GM18519 (cell line): ENCODE results near the gene MED22.
A peak's percentile ranks its signal among the peaks of the same experiment; 100 is the strongest.
"Not testable (repeated sequence)": the region's sequence is repeated elsewhere in the genome, so short reads cannot be mapped to it uniquely, and the experiment has no call there.

ENCODE experiments used
- ATAC-seq: cut with Tn5 transposase; IDR thresholded peaks from one replicate; pipeline ENCODE4 v1.9.1; 2021; ENCODE audit warnings: mild to moderate bottlenecking, moderate library complexity; ENCODE audit not compliant: unreplicated experiment, low FRiP score

Gene MED22

GRCh38 chr9:133347985-133348717 is at the start of gene MED22, which contains the start of gene RPL7A:
MED22 (minus strand) TSS chr9:133348131; CDS start chr9:133346662, 1,469 bp downstream.
RPL7A (plus strand) TSS chr9:133348218; CDS start chr9:133348244, 26 bp downstream.
- ATAC-seq: peak; percentile 48

DNA sequence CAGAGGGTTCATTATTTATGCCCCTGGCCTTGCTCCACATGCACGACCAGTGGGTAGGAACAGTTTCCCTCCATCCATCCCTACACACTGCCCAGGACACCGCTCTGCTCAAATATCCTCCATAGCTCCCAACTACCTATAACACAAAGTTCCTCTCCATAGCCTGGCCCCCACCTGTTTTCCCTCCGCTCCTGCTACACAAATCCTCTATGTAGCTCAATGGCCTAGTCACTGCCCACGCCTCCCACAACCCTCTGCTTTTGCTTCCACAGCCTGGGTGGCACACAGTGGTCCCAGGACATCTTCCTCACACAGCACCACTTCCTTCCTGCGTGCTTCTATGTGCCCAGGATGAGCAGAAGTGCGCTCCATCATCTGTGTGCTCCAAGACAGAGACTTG is 49.4 kb upstream of the MED22 start:
- no peak for ATAC-seq

- no peak for ATAC-seq
Observed at GRCh38 chr9:133396952-133397351, 49.0 kb upstream of the MED22 start.

GRCh38 chr9:133394687-133395271 is 46.8 kb upstream of the MED22 start:
- no peak for ATAC-seq

DNA sequence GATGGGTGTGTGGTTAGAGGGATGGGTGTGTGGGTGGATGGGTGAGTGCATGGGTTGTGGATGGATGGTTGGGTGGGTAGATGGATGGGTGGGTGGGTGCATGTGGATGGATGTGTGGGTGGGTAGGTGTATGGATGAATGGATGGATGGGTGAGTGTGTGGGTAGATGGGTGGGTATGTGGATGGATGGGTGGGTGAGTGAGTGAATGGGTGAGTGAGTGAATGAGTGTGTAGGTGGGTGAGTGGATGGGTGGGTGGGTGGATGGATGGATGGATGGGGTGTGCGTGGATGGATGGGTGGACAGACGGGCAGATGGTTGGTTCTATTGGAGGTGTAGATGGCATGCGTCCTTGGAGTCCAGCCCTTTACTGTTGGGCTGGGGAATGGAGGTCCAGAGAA is 45.5 kb upstream of the MED22 start:
- no peak for ATAC-seq

DNA sequence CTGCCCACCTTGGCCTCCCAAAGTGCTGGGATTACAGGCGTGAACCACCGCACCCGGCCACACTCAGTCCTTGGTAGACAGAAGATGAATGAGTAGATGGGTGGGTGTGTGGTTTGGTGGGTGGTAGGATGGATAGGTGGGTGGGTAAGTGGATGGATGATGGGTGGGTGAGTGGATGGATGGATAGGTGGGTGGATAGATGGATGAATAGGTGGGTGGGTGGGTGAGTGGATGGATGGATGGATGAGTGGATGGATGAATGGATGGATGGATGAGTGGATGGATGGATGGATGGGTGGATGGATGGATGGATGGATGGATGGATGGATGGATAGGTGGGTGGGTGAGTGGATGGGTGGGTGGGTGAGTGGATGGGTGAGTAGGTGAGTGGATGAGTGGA is 44.4 kb upstream of the MED22 start:
- ATAC-seq: not testable (repeated sequence)

- not testable (repeated sequence) for ATAC-seq
Observed at GRCh38 chr9:133391449-133391848, 43.5 kb upstream of the MED22 start.

DNA sequence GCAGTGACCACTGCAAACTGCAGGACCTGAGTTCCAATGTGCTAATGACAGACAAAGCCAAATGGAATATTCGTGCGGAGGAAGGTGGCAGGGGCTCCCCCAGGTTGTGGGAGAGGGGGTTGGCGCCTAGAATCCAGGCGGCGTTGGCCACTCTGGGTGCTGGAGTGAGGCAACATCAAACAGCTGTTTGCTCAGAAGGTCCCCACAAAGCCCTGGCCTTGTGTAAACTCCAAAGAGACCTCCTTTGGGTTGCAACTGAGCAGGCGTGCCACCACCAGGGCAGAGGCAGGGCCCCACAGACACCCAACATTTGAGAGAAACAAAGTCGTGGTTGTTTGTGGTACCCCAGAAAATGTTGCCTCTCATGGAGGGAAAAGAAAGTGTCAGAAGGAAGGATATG is 42.8 kb upstream of the MED22 start:
- ATAC-seq: no peak

- ATAC-seq: no peak
Observed at GRCh38 chr9:133389562-133389961, 41.6 kb upstream of the MED22 start.

- ATAC-seq: no peak
Observed at GRCh38 chr9:133389025-133389557, 41.2 kb upstream of the MED22 start.

GRCh38 chr9:133387680-133388079 is 39.7 kb upstream of the MED22 start:
- ATAC-seq: no peak

- ATAC-seq: no peak
Observed at GRCh38 chr9:133386338-133386737, 38.4 kb upstream of the MED22 start.

DNA sequence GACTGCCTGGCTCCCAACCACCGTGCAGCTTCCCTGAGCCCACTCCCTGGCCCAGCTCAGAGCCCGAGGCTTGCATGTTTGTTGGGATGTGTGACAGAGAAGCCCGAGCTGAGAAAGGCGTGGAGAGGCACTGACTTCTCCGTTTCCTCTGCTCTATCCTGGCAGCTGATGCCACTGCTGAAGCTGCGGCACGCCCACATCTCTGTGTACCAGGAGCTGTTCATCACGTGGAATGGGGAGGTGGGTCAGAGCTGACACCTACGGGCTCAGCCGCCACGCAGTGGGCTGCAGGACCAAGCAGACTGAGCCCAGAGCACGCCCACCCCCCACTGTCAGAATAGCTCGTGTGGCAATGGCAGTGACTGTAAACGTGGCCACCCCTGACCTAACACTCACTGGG is 37.5 kb upstream of the MED22 start:
- ATAC-seq: no peak

GRCh38 chr9:133384736-133385321 is 36.9 kb upstream of the MED22 start:
- no peak for ATAC-seq

- ATAC-seq: no peak
Observed at GRCh38 chr9:133383438-133383837, 35.5 kb upstream of the MED22 start.

DNA sequence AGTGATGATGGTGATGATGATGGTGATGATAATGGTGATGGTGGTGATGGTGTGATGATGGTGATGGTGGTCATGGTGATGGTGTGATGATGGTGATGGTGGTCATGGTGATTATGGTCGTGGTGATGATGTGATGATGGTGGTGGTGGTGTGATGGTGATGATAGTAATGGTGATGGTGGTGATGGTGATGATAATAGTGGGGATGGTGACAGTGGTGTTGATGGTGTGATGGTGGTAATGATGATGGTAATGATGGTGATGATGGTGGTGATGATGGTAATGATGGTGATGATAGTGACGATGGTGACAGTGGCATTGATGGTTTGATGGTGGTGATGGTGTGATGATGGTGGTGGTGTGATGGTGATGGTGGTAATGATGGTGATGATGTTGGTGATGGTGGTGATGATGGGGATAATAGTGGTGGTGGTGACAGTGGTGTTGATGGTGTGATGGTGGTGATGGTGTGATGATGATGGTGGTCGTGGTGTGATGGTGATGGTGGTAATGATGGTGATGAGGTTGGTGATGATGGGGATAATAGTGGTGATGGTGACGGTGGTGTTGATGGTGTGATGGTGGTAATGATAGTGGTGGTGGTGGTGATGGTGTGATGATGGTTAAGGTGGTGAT is 34.7 kb upstream of the MED22 start:
- no peak for ATAC-seq

- no peak for ATAC-seq
Observed at GRCh38 chr9:133380734-133381133, 32.8 kb upstream of the MED22 start.

DNA sequence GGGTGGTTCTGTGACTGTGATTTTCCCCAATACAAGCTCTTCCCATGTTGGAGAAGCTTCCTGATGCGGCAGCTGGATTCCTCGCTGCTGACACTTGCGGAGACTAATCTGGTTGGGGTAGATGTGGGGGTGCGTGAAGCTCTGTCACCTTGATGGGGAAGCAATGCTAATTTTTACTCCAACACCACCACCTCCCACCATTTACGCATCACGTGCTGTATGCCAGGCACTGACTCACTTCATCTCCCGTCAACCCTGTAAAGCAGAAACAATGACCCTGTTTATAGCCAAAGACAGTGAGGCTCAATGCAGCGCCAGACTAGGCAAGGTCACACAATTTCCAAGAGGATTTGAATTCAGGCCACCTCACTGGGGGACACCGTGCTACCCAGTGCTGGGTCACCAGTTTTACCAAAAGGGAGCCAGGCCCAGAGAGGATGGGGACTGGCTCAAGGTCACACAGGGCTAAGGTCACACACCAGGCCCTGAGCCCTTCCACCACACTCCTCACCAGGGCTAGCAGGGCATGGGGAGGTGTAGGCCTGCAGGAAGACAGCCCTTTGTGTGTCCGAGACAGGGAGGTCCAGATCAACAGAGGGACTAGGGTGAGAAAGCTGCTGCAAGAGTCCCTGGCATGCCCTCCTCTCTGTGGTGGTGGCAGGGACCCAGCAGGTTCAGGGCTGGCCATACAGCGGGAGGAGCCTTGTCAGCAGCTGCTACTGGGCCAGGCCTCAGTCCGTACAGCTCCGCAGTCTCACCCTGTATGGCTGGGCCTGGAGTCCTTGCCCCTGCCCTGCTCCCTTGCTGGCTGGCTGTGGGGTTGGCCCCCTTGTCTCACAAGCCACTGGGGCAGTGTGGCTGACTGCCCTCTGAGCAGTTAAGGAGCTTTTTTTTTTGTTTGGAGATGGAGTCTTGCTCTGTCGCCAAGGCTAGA is 31.5 kb upstream of the MED22 start:
- no peak for ATAC-seq

GRCh38 chr9:133378408-133378962 is 30.6 kb upstream of the MED22 start:
- ATAC-seq: no peak
